Uterus (tissue), 2 donors: Measurements from ENCODE around the gene ARHGAP9.
"Not testable (repeated sequence)": the region's sequence is repeated elsewhere in the genome, so short reads cannot be mapped to it uniquely, and the experiment has no call there.

Experiments
- POLR2A ChIP-seq, 2 donors: fragments of 450-650 bp; IDR thresholded peaks; one replicate each; pipeline ENCODE4 v1.6.1; 2016; ENCODE audit warnings: antibody characterized with exemption in 2 of 2, mild to moderate bottlenecking in 1 of 2, moderate library complexity in 1 of 2
- TF ChIP-seq, protein P1 (sequence below), 4 experiments: fragments of 200-600 bp in 2 of 4; fragments of 450-650 bp in 2 of 4; sonication (generic) in 2 of 4; IDR thresholded peaks; one replicate each; pipeline ENCODE4 v1.5.1; 2016 to 2019; ENCODE audit warnings: antibody characterized with exemption in 4 of 4, mild to moderate bottlenecking in 2 of 4, moderate library complexity in 1 of 4

DNA sequence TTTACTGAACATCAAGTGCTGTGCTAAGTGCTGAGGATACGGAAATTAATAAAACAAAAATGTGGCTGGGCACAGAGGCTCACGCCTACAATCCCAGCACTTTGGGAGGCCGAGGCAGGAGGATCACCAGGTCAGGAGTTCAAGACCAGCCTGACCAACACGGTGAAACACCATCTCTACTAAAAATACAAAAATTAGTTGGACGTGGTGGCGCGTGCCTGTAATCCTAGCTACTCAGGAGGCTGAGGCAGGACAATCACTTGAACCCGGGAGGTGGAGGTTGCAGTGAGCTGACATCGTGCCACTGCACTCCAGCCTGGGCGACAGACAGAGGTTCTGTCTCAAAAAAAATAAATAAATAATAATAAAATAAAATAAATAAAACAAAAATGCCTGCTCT is 52.7 kb downstream of the ARHGAP9 start:
- TF ChIP-seq, protein P1, sequence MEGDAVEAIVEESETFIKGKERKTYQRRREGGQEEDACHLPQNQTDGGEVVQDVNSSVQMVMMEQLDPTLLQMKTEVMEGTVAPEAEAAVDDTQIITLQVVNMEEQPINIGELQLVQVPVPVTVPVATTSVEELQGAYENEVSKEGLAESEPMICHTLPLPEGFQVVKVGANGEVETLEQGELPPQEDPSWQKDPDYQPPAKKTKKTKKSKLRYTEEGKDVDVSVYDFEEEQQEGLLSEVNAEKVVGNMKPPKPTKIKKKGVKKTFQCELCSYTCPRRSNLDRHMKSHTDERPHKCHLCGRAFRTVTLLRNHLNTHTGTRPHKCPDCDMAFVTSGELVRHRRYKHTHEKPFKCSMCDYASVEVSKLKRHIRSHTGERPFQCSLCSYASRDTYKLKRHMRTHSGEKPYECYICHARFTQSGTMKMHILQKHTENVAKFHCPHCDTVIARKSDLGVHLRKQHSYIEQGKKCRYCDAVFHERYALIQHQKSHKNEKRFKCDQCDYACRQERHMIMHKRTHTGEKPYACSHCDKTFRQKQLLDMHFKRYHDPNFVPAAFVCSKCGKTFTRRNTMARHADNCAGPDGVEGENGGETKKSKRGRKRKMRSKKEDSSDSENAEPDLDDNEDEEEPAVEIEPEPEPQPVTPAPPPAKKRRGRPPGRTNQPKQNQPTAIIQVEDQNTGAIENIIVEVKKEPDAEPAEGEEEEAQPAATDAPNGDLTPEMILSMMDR (IDR thresholded peaks at IDR 0.05): not testable (repeated sequence)
- TF ChIP-seq POLR2A (IDR thresholded peaks at IDR 0.05): not testable (repeated sequence)
